HG02852 (cell line): ENCODE data around the gene CD248.
A peak's percentile ranks its signal among the peaks of the same experiment; 100 is the strongest.
"Not testable (repeated sequence)": the region's sequence is repeated elsewhere in the genome, so short reads cannot be mapped to it uniquely, and the experiment has no call there.

Source experiments
- ATAC-seq: cut with Tn5 transposase; IDR thresholded peaks from one replicate; pipeline ENCODE4 v1.9.1; 2021; ENCODE audit warnings: mild to moderate bottlenecking, moderate library complexity; ENCODE audit not compliant: unreplicated experiment

CD248 gene

GRCh38 chr11:66316849-66317251, at the start of gene CD248:
CD248 (minus strand) TSS chr11:66317044; CDS start chr11:66317027, 17 bp downstream.
- no peak for ATAC-seq

GRCh38 chr11:66365711-66366619, 49.1 kb upstream of the CD248 start:
- ATAC-seq, result no peak

DNA sequence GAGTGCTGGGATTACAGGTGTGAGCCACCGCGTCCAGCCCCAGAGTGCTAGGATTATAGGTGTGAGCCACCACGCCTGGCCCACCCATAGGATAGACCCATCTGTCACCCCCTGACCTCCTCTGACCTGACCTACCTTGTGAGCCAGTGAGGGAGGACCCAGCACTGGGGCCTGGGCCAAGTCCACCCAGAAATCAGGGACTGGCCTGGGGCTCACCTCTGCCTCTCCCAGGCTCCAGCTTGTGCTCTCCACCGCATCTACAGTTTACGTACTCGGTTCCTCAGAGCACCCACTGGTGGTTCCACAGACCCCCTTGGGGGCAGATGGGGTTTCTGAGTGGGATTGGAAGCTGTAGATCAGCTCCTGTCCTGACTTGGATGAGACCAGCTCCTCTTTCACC, 48.3 kb upstream of the CD248 start:
- ATAC-seq, result no peak

- ATAC-seq, result no peak
Observed at GRCh38 chr11:66363805-66364535, 47.1 kb upstream of the CD248 start.

GRCh38 chr11:66363187-66363601, 46.4 kb upstream of the CD248 start:
- no peak for ATAC-seq

DNA sequence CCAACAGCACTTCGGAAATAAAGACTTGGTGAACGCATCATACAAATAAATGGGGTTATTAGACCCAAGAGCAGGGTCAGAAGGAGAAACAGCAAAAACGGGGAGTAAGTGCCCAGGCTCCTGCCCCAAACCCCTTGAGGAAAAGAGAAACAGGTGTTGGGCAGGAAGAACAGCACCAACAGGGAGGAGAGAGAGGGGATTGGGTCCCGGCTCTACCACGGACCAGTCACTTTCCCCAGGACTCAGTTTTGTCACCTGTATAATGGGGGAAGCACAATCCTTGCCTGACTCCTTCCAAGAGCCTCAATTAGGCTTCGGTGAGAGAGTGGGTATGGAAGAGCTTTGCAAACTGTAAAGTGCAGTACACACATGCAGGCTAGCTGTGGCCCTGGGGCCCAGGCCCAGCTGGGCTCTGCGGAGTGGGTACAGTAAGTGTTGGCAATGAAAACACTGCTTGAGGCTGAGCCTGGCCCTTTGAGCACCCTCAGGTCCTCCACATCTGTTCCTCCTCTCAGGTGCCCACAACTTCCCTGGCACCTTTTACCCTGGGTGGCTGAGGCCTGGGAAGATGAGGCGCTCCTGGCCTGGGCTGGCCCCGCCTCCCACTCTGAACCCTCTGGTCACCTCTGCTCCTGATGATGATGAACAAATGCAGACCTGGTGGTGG, 45.8 kb upstream of the CD248 start:
- no peak for ATAC-seq

GRCh38 chr11:66361502-66361941, 44.7 kb upstream of the CD248 start:
- ATAC-seq, result no peak

GRCh38 chr11:66360406-66361073, 43.7 kb upstream of the CD248 start:
- ATAC-seq, result no peak

GRCh38 chr11:66359662-66360087, 42.8 kb upstream of the CD248 start:
- ATAC-seq, result no peak

DNA sequence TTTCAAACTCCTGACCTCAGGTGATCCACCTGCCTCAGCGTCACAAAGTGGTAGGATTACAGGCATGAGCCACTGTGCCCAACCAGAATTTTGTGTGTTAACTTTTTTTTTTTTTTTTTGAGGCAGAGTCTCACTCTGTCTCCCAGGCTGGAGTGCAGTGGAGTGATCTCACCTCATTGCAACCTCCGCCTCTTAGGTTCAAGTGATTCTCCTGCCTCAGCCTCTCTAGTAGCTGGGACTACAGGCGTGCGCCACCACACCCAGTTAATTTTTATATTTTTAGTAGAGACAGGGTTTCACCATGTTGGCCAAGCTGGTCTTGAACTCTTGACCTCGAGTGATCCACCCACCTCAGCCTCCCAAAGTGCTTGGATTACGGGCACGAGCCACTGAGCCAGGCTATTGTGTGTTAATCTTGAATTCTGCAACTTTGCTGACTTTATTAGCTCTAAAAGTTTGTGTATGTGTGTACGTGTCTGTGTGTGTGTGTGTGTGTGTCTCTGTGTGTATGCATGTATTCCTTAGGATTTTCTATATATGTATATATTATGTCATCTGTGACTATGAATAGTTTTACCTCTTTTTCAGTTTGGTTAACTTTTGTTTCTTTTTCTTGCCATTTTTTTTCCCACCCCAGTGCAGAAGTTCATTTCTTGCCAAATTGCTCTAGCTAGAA, 33.9 kb upstream of the CD248 start:
- not testable (repeated sequence) for ATAC-seq

GRCh38 chr11:66349084-66349386, 32.2 kb upstream of the CD248 start:
- no peak for ATAC-seq

DNA sequence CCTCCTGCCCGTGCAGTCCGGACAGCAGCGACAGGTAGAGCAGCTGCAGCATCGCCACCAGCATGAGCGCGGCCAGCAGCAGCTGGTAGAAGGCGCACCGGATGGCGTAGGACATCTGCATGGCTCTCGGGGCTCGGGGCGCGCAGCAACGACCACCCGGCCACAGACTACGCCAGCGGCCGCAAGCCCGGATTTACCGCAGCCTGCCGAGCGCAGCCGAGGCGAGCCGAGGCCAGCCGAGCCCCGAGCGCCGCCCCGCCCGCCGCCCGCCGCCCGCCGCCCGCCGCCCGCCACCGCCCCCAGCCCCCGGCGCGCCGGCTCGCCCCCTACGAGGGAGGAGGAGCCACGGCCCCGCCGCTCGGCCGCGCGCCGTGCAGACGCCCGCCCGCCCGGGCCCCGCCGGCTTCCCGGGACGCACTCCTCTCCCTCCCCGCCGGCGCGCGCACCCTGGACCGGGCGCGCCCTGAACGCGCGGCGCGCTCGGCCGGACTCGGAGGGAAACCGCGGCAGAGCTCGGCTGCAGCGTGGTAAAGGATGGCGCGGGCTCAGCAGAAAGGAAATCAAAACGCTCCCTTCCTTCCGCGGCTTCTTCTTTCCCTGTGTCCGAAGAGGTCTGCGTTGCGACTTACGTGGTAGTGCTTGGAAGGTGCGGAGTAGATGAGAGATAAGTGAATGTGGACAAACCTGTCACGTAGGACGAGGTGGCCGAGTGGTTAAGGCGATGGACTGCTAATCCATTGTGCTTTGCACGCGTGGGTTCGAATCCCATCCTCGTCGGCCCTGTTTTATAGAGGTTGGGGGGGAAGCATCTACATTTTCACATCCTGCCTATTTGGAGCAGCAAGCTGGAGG, 30.8 kb upstream of the CD248 start, which contains the start of gene B4GAT1:
Gene B4GAT1, minus strand, starts transcription at position 205 of the 852 bp plus-strand sequence. Its CDS starts 84 bp downstream, at position 121.
- ATAC-seq, result peak; percentile 33

GRCh38 chr11:66346476-66347424, 29.9 kb upstream of the CD248 start:
- peak; percentile 3 for ATAC-seq

- peak; percentile 5 for ATAC-seq
Observed at GRCh38 chr11:66345316-66345649, 28.4 kb upstream of the CD248 start.

DNA sequence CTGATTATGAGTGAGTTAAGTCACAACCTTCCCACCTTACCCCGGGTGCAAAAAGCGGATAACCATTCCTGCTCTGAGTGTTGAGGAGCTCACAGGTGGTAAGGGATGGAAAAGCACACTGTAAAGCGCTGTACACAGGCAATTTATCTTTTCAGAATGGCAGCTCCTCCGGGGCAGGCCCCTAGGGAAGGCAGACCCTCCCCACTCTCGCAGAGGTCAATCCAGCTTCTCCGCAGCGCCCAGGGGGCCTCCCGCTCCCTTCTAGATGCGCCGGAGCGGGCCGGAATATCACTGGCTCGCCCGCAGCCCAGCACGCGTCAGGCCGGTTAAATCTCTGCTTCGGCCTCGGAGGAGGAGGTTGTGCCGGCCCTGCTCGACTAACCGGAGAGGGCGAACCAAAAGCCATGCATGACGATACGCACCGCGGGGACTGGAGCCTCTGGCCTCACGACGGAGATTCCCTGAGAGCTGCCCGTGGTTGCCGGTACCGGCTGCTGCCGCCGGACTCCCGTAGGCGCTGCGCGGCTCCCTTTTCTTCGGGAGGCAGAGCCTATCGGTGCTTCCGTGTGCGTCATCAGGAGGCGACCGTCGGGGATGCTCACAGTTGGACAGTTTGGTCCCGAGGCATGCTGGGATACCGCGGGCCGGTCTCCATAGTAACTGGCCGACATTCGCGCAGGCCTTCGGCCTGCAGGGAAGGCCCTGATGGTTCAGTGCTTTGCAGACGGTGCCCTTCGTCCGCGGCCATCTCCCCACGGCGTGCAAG, 27.9 kb upstream of the CD248 start, which contains the start of gene BRMS1:
Gene BRMS1, minus strand, starts transcription at position 555 of the 766 bp plus-strand sequence. CDS start 2,870 bp downstream, outside the sequence.
- ATAC-seq, result peak; percentile 69

DNA sequence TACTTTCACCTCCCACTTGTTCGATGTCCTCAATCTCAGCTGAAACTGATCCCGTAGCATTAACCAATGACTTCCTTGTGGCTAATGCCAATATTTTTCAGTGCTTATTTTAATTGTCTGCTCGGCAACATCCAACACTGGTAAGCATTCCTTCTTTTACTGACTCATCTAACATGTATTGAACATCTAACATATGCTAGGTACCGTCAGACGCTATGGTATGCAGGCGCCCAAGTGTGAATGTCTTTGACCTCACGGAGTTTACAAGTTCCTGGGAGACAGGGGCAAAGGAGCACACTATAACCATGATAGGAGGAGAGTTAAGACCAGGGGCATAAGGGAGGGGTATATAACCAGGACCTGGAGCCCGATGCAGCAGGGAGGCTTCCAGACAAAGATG, 26.3 kb upstream of the CD248 start:
- ATAC-seq, result no peak

- ATAC-seq, result no peak
Observed at GRCh38 chr11:66341502-66342126, 24.8 kb upstream of the CD248 start.
